Stimulated activated effector memory CD8-positive, alpha-beta T cell treated with anti-CD3 and anti-CD28 coated beads, Interleukin-12 subunit alpha, Interleukin-12 subunit beta, amount 100 ng/mL, for 72 hours (primary cell): Measurements from ENCODE around the gene TRIM63.
"Not testable (repeated sequence)": the region's sequence is repeated elsewhere in the genome, so short reads cannot be mapped to it uniquely, and the experiment has no call there.

Experiments used
- ATAC-seq: fragments of 150-1000 bp; cut with Tn5 transposase; 2 replicates; pipeline ENCODE4 v1.10.0; 2021
- DNase-seq, 2 donors: peaks; one replicate each; pipeline ENCODE4 v3.0.0; 2021 to 2022; ENCODE audit warnings: low spot score in 2 of 2
- H3K27ac Mint-ChIP-seq: one replicate; pipeline ENCODE4 v1.8.0; 2022; ENCODE audit warnings: mild to moderate bottlenecking, mixed read lengths
- H3K36me3 Mint-ChIP-seq: one replicate; pipeline ENCODE4 v1.8.0; 2022; ENCODE audit warnings: mild to moderate bottlenecking, mixed read lengths
- H3K4me1 Mint-ChIP-seq: one replicate; pipeline ENCODE4 v1.8.0; 2022; ENCODE audit warnings: mixed read lengths
- H3K4me3 Mint-ChIP-seq: one replicate; pipeline ENCODE4 v1.8.0; 2022; ENCODE audit warnings: mild to moderate bottlenecking, mixed read lengths
- H3K9me3 Mint-ChIP-seq: one replicate; pipeline ENCODE4 v1.8.0; 2022; ENCODE audit warnings: mixed read lengths

TRIM63 gene

GRCh38 chr1:26094677-26095383 lies 27.4 kb upstream of the TRIM63 start:
- no peak for ATAC-seq
- DNase-seq: no peak
- Mint-ChIP-seq H3K4me1 (no peaks in the 10 kb centered on the region), H3K36me3 (no peaks in the 10 kb centered on the region), H3K4me3 (no peak overlapping the region), H3K9me3 (no peaks in the 10 kb centered on the region), H3K27ac (no peak overlapping the region)

- DNase-seq (no peak), ATAC-seq (no peak)
- H3K4me3 Mint-ChIP-seq: no peak overlapping the region
- no peaks in the 10 kb centered on the region for H3K36me3 Mint-ChIP-seq
- no peaks in the 10 kb centered on the region for H3K4me1 Mint-ChIP-seq
- H3K9me3 Mint-ChIP-seq: no peaks in the 10 kb centered on the region
- no peak overlapping the region for H3K27ac Mint-ChIP-seq
These were observed 26.7 kb upstream of the TRIM63 start for GRCh38 chr1:26094076-26094669.

GRCh38 chr1:26093569-26093968 lies 26.1 kb upstream of the TRIM63 start:
- H3K9me3 Mint-ChIP-seq, H3K27ac Mint-ChIP-seq, DNase-seq, H3K4me3 Mint-ChIP-seq, ATAC-seq, H3K4me1 Mint-ChIP-seq, H3K36me3 Mint-ChIP-seq: not testable (repeated sequence)

- ATAC-seq: no peak
- no peak overlapping the region for H3K27ac Mint-ChIP-seq
- H3K36me3 Mint-ChIP-seq: no peaks in the 10 kb centered on the region
These were observed 25.0 kb upstream of the TRIM63 start for GRCh38 chr1:26092422-26092821.

GRCh38 chr1:26090893-26091292 lies 23.5 kb upstream of the TRIM63 start:
- Mint-ChIP-seq H3K36me3 (no peaks in the 10 kb centered on the region), H3K4me3 (no peak overlapping the region), H3K27ac (no peak overlapping the region), H3K9me3 (no peaks in the 10 kb centered on the region), H3K4me1 (no peaks in the 10 kb centered on the region)
- ATAC-seq (no peak), DNase-seq (no peak)

More at GRCh38 chr1:26092422-26092821, 25.0 kb upstream of the TRIM63 start:
- Mint-ChIP-seq H3K4me3 (no peak overlapping the region), H3K4me1 (no peaks in the 10 kb centered on the region), H3K9me3 (no peaks in the 10 kb centered on the region)
- no peak for DNase-seq

- Mint-ChIP-seq H3K4me1 (no peaks in the 10 kb centered on the region), H3K4me3 (no peak overlapping the region), H3K36me3 (no peaks in the 10 kb centered on the region), H3K9me3 (no peaks in the 10 kb centered on the region), H3K27ac (no peak overlapping the region)
- DNase-seq: no peak
- no peak for ATAC-seq
These were observed 21.7 kb upstream of the TRIM63 start for GRCh38 chr1:26089125-26089524.

- H3K9me3 Mint-ChIP-seq: no peaks in the 10 kb centered on the region
- H3K4me1 Mint-ChIP-seq: no peaks in the 10 kb centered on the region
- H3K4me3 Mint-ChIP-seq: no peak overlapping the region
- ATAC-seq: no peak
- no peak for DNase-seq
- no peak overlapping the region for H3K27ac Mint-ChIP-seq
- no peaks in the 10 kb centered on the region for H3K36me3 Mint-ChIP-seq
These were observed 17.4 kb upstream of the TRIM63 start for GRCh38 chr1:26084844-26085243.

- no peak for ATAC-seq
- H3K36me3 Mint-ChIP-seq: no peaks in the 10 kb centered on the region
- H3K4me1 Mint-ChIP-seq: no peaks in the 10 kb centered on the region
- no peak overlapping the region for H3K27ac Mint-ChIP-seq
- no peaks in the 10 kb centered on the region for H3K9me3 Mint-ChIP-seq
- H3K4me3 Mint-ChIP-seq: no peak overlapping the region
- no peak for DNase-seq
These were observed 16.7 kb upstream of the TRIM63 start for GRCh38 chr1:26084091-26084561.

- Mint-ChIP-seq H3K27ac (no peak overlapping the region), H3K4me1 (no peaks in the 10 kb centered on the region), H3K36me3 (no peaks in the 10 kb centered on the region), H3K9me3 (no peaks in the 10 kb centered on the region), H3K4me3 (no peak overlapping the region)
- DNase-seq (no peak), ATAC-seq (no peak)
These were observed 15.8 kb upstream of the TRIM63 start for GRCh38 chr1:26083208-26083607.

GRCh38 chr1:26082020-26082350 lies 14.6 kb upstream of the TRIM63 start:
- H3K4me1 Mint-ChIP-seq: no peaks in the 10 kb centered on the region
- H3K36me3 Mint-ChIP-seq: no peaks in the 10 kb centered on the region
- ATAC-seq: no peak
- no peak overlapping the region for H3K27ac Mint-ChIP-seq
- no peak overlapping the region for H3K4me3 Mint-ChIP-seq
- H3K9me3 Mint-ChIP-seq: no peaks in the 10 kb centered on the region
- DNase-seq: no peak

- ATAC-seq: peak; percentile 19
- no peaks in the 10 kb centered on the region for H3K4me1 Mint-ChIP-seq
- no peak overlapping the region for H3K4me3 Mint-ChIP-seq
- no peaks in the 10 kb centered on the region for H3K9me3 Mint-ChIP-seq
- no peak overlapping the region for H3K27ac Mint-ChIP-seq
- H3K36me3 Mint-ChIP-seq: no peaks in the 10 kb centered on the region
- DNase-seq: no peak
These were observed 14.0 kb upstream of the TRIM63 start for GRCh38 chr1:26081267-26082019.

- no peak overlapping the region for H3K27ac Mint-ChIP-seq
- no peaks in the 10 kb centered on the region for H3K36me3 Mint-ChIP-seq
- no peaks in the 10 kb centered on the region for H3K9me3 Mint-ChIP-seq
- H3K4me1 Mint-ChIP-seq: no peaks in the 10 kb centered on the region
- DNase-seq (no peak), ATAC-seq (no peak)
- no peak overlapping the region for H3K4me3 Mint-ChIP-seq
These were observed 12.8 kb upstream of the TRIM63 start for GRCh38 chr1:26079960-26080814.

GRCh38 chr1:26079178-26079563 lies 11.7 kb upstream of the TRIM63 start:
- no peaks in the 10 kb centered on the region for H3K4me1 Mint-ChIP-seq
- ATAC-seq: no peak

GRCh38 chr1:26078286-26079177 lies 11.1 kb upstream of the TRIM63 start:
- Mint-ChIP-seq H3K4me1 (no peaks in the 10 kb centered on the region), H3K36me3 (no peaks in the 10 kb centered on the region), H3K9me3 (no peaks in the 10 kb centered on the region), H3K4me3 (no peak overlapping the region), H3K27ac (no peak overlapping the region)
- DNase-seq (no peak), ATAC-seq (no peak)

More at GRCh38 chr1:26079178-26079563, 11.7 kb upstream of the TRIM63 start:
- DNase-seq: no peak
- Mint-ChIP-seq H3K36me3 (no peaks in the 10 kb centered on the region), H3K4me3 (no peak overlapping the region), H3K27ac (no peak overlapping the region), H3K9me3 (no peaks in the 10 kb centered on the region)
